Colon (tissue), 2 donors: Measurements from ENCODE around the gene LSAMP.
"Not testable (repeated sequence)": the region's sequence is repeated elsewhere in the genome, so short reads cannot be mapped to it uniquely, and the experiment has no call there.

Experiments used
- FAIRE-seq: peaks from 2 replicates; lab custom pipeline; 2012; peaks lifted over from hg19 to GRCh38; lab: Jason Lieb, UNC
- donor health status: control.
- donor health status: control.

The LSAMP gene

GRCh38 chr3:116238846-116239565 lies 206.3 kb downstream of the LSAMP start:
- no peak for FAIRE-seq

DNA sequence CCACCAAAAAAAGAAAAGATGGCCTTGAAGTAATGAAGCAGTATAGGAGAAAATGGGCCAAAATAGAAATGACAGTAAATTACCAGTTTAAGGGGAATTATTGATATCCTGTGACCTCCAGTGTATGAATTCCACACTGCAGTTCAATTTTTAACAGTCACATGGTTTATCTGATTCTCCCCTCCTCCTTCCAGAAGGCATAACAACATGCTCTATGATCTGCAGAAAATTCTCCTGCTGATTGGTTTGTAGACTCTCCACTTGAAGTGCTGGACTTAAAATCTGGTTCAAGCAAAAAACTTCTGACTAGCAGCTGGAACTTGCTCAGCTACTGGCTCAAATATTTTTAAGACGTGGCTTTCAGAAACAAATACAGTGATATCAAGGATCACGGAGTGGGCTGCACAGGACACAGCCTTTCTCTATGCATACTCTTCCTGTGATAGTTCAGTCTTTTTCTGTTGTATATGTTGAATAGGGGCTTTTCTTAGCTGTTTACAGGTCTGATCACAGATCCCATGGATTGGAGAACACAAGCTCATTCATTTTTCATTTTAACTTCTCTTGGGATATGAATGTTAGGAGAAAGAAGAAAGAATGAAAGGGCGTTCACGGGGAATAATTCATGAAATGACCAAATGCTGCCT lies 211.5 kb downstream of the LSAMP start:
- no peak for FAIRE-seq

DNA sequence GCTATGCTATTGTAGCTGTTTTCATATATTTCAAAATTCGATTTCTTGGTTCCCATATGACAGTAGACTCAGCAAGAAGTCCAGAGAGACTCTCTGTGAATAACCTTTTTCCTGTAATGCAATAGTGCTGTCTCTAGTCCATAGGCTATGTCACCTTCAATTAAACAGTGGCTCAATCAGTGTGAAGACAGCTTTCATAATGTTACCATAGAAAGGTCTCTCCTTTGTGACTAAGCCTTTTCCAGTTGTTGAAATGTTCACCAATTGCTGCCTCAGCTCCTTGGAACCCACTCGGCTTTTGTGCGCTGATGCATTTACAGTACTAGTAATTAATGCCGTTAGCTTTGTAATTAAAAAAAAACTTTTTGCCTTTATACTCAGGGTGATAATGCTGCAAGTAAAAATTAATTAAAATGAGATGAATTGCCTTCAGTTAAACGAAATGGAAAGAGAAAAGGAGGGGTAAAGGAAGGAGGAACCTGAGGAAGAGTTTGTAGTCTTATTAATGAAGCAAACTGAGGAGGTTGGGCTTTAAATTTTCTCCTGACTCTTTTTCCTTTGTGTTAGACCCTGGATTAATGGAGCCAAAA lies 214.8 kb downstream of the LSAMP start:
- FAIRE-seq = no peak

DNA sequence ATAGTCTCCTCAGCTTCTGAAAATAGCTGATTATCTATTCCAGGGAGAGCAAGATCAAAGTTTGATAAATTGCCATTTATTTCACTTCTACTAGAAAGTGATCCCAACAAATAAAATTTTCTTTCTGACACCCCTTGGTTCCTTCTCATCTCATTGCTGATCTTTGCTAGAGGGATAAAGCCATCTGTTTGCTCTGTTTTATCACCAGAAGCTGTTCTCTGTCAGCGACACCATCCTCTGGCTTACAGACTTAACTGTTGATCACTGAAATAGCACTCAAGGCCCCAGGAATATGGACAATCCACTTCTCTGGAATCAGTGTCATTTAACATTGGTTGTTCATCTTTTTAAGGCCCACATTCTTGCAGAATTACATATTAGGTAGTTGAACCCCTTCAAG lies 219.0 kb downstream of the LSAMP start:
- FAIRE-seq = no peak

GRCh38 chr3:116216761-116217160 lies 228.5 kb downstream of the LSAMP start:
- no peak for FAIRE-seq

- FAIRE-seq = no peak
Observed at GRCh38 chr3:116211901-116212300, 233.4 kb downstream of the LSAMP start.

DNA sequence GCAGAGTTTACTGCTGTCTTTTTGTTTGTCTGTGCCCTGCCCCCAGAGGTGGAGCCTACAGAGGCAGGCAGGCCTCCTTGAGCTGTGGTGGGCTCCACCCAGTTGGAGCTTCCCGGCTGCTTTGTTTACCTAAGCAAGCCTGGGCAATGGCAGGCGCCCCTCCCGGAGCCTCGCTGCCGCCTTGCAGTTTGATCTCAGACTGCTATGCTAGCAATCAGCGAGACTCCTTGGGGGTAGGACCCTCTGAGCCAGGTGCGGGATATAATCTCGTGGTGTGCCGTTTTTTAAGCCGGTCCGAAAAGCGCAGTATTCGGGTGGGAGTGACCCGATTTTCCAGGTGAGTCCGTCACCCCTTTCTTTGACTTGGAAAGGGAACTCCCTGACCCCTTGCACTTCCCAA lies 236.5 kb downstream of the LSAMP start:
- not testable (repeated sequence) for FAIRE-seq

GRCh38 chr3:116200956-116201690 lies 244.2 kb downstream of the LSAMP start:
- no peak for FAIRE-seq

- no peak for FAIRE-seq
Observed at GRCh38 chr3:116199063-116199462, 246.2 kb downstream of the LSAMP start.

GRCh38 chr3:116198087-116198486 lies 247.2 kb downstream of the LSAMP start:
- FAIRE-seq = no peak

DNA sequence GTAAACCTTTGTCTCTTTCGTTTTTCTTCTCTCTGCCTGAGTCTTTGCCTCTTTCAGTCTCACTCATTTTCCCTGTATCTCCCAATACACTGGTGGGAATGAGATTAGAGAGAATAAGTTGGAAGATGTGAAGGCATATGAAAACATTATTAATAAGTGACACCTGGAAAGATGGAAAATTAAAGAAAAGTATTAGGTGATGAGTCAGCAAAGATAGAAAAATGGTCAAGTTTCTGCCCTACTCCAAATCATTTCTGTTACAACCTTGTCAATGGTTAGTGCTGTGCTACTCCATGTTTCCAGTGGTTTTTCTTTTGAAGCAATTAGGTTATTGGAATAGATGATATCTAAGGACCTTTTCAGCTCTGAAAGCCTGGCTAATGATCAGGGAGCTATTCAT lies 252.8 kb downstream of the LSAMP start:
- FAIRE-seq = no peak

DNA sequence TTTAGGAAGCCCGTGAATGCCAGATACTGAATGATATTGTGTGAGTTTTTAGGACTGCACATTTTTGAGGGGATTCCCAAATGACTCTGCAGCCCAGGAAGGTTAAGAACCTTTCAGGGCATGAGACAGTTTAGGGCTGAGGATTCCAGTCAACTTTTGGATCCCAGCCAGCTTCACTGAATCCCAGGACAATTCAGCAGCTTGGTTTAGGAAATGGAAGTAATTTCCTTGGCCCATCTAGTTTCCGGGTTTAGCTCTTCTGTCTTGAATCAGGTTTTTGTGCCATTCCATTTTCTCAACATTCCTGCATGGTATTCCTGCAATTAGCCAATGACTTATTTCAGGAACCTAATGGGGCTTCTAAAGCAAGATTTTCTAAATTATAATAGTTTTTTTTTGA lies 253.9 kb downstream of the LSAMP start:
- FAIRE-seq = no peak

DNA sequence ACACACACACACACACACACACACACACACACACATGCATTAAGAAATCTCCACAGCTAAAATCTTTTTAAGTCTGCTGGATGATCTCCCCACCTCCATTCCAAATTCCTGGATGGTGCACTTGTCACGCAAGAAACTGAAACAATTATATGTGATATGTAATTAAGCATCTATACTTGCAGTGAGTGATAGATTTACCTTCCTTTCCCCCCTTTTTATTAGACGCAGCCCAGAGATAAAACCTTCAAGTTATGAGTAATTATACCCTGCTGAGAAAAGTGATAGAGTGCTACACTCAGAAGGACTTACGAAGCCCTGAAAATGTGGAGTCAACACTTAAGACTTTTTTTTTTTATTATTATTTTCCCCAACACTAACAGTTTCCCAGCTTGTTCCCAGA lies 255.2 kb downstream of the LSAMP start:
- no peak for FAIRE-seq

- no peak for FAIRE-seq
Observed at GRCh38 chr3:116188231-116188785, 257.0 kb downstream of the LSAMP start.

DNA sequence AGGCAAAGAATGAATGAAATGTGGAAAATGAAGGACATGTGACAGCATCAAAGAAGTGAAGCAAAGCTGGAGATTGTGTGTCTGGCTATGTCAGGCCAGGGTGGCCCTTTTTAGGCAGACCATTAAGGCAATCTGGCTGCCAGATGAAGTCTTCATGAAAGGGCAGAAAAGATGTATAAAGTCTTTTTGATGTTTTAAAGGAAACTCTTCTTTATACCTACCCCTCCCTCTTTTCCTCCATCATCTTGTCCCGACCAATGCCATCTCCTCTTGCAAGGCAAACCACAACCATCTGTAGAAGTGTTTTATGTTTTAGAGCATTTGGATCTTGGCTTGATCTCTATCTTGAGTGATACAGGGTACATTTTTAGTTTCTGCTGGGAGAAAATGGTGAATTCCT lies 259.2 kb downstream of the LSAMP start:
- FAIRE-seq = no peak

GRCh38 chr3:116181159-116181558 lies 264.1 kb downstream of the LSAMP start:
- no peak for FAIRE-seq

- FAIRE-seq = no peak
Observed at GRCh38 chr3:116179091-116179490, 266.2 kb downstream of the LSAMP start.

GRCh38 chr3:116176974-116177555 lies 268.2 kb downstream of the LSAMP start:
- no peak for FAIRE-seq

- FAIRE-seq = no peak
Observed at GRCh38 chr3:116166121-116166520, 279.2 kb downstream of the LSAMP start.

DNA sequence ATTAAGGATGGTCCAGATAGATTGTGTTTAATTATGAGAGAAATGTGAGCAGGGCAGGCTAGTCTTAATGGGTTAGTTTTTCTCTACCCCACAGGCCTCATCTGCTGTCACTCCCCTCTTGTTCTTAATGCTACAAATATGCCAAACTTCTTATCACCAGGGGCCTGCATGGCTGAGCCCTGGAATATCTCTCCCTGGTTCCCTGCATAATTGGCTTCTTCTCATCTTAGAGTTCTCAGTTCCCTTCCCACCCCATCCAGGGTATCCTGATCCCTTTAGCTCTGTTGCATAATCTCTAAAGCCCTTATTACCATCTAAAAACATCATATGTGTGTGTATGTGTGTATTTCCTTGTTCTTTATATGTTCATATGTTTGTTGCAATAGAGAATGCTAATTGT lies 279.6 kb downstream of the LSAMP start:
- FAIRE-seq = no peak

GRCh38 chr3:116165135-116165534 lies 280.2 kb downstream of the LSAMP start:
- FAIRE-seq = no peak

- FAIRE-seq = no peak
Observed at GRCh38 chr3:116164039-116164438, 281.2 kb downstream of the LSAMP start.
